MV-4-11 (cell line): ENCODE results near the gene GPATCH2.
A peak's percentile ranks its signal among the peaks of the same experiment; 100 is the strongest.
"Not testable (repeated sequence)": the region's sequence is repeated elsewhere in the genome, so short reads cannot be mapped to it uniquely, and the experiment has no call there.

Experiments
- DNase-seq: peaks from one replicate; lab custom pipeline; 2025; lab: John Stamatoyannopoulos, UW

The GPATCH2 gene

GRCh38 chr1:217443845-217444244, 187.0 kb downstream of the GPATCH2 start:
- no peak for DNase-seq

- no peak for DNase-seq
Observed at GRCh38 chr1:217437376-217437775, 193.5 kb downstream of the GPATCH2 start.

DNA sequence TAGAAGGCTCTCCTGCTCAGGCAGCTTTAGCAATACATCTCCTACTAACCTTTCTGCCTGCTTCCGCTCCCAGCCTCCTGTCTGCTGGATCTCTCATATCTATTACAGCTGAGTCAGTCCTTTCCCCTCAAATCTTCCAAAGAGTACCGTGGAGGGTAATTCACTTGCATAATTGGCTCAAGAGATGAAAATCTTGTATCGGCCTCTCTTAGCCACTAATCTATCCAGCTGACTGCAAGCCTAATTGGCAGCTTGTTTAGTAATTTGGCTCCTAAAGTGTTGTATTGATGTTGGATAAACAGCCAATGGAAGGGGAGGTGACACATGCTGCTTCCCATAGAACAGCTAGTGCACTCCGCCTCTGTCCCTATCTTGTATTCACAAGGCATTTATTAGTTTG, 195.7 kb downstream of the GPATCH2 start:
- no peak for DNase-seq

- no peak for DNase-seq
Observed at GRCh38 chr1:217433664-217434063, 197.2 kb downstream of the GPATCH2 start.

GRCh38 chr1:217432339-217432738, 198.6 kb downstream of the GPATCH2 start:
- no peak for DNase-seq

- DNase-seq = peak; percentile 2
Observed at GRCh38 chr1:217431395-217431794, 199.5 kb downstream of the GPATCH2 start.

DNA sequence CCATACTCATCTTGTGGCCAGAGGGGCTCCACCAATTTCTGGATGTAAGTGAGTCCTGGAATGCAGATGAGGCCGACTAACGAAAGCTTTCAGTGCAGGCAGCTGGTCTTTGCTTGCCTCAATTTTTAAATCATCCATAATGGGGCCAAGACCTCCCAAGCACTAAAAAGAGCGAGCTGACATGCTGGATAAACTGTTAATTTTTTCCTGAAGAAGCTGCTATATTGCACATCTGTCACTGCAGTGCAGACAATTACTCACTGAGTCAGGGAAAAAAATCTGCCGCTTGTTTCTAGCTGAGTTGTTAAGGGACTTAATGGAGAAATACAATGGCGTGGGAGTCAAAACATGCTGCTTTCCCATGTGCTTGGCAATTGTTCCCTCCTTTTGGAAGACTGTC, 205.5 kb downstream of the GPATCH2 start:
- DNase-seq = no peak

DNA sequence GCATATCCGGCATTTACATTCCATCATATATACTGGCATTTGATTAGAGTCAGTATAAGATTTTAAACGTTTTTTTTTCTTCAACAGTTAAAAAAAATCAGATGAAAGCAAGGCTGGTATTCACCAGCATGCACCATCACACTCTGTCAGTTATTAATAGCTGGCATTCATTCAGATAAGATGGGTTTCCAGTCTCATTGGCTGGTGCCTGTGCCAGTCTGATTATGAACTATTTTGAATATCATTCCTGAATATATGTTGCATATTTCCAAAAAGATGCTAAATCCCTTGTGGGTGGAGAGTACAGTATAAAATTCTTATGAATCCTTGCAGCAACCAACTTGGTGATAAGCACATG, 211.7 kb downstream of the GPATCH2 start:
- no peak for DNase-seq

DNA sequence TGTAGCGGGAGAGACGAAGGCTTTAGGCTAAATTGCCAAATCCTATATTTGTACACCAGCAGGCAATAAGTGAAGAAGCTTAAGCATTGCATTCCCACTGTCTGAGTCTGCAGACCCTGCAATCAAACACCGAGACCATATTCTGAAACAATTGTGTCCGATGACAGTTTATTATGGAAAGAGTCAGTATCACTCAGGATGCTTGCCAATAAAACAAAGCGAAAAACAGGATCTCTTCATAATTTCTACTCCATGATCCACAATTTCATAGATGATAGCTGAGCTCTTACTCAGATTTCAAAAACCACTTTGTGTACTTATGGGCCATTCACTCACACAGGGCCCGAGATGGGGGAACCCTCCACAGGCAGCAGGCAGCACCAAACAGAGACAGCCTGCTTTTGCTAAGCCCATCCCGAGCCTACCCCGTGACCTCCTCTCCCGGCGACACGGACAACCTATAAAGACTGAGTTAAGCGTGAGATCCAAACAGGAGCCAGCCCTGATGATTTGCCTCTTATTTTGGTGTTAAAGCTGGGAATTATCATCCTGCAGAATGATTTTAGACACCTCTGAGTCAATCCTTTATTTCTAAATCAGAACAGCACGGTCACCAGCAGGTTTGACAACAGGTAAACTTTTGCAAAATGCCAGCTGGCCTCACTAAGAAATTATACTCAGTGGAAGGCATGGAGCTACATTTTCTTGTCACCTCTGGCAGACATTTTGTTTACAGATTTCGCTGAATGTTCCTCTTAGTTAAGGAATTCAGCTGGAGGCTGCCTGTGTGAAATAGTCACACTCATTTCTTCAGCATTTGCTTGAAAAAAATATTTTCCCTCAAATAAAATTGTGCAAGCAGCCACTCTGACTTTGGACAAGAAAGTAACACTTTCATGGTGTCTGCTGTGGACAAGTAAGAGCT, 212.4 kb downstream of the GPATCH2 start:
- no peak for DNase-seq

DNA sequence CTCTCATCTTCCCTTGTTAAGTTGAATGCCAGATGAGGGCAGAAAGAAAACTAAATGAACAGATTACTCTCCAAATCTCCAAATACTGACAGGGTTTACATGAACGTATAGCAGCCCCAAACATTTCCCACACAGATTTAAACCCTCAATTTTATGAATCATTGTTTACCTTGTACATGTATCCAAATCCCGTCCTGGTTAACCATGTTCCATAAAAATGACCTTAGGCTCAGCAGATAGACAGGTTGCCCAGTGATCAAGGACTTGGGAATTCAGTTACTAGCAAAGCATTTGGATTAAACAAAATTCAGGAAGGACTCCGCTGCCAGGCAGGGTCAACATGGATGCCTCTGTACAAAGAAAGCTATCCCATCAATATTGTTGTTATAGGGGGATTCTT, 213.5 kb downstream of the GPATCH2 start:
- DNase-seq = no peak

DNA sequence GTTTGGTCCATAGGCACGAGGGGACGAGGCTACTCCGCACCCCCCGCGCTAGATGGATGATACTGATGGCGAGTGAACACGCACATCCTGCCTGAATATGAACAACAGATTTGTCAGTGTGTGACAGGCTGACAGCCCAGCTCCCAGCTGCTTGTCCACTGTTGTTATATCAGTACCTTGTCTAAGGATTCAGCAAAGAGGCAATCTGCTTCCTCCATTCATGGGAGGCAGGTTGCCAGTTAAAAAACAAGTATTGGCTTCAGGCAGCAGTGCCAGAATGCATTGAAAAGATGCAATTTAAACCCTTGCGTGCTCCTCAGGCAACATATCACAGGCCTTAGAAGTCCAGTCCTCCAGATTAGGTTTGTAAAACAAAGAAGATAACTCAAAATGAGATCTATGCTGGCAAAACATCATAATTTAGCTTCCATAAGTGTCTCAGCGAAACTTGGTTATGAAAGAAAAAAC, 223.3 kb downstream of the GPATCH2 start:
- no peak for DNase-seq

GRCh38 chr1:217403026-217403720, 227.7 kb downstream of the GPATCH2 start:
- DNase-seq = no peak

DNA sequence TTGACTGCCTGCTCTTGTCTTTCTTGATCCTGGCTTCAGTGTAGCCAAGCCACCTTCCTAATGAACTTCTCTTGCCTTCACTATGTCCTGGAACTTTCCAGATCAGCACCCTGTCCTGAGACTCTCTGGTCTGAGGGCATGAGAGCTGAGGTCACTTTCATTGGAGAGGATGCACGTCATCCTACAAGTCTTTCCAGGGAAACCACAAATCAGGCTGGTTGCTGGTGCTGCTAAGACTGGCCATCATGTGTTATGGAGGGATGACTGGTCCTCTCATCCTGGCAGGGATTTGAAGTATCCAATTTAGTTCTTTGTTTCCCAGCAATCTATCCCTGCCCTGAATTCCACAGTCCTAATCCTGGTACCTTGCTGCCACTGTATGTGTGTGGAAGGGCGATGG, 228.6 kb downstream of the GPATCH2 start:
- DNase-seq = no peak

DNA sequence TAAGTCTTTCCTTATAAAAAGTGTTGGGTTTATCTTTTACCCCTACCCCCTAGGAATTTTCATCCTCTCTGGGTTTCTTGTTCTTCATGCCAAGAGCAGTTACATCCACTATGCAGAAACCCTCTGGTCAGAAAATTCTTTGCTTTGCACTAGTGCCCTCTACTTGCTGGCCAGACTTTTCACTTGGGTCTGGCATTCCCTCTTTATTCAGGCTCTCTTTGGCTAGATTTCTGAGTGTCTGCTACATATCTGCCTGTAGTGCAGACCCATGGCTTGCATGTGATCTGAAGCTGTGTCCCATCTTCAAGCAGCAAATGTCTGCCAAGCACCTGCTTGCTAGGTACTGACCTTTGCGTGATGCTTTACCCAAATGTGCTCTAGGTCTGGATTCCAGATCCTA, 237.0 kb downstream of the GPATCH2 start:
- no peak for DNase-seq

- no peak for DNase-seq
Observed at GRCh38 chr1:217392441-217392840, 238.4 kb downstream of the GPATCH2 start.

DNA sequence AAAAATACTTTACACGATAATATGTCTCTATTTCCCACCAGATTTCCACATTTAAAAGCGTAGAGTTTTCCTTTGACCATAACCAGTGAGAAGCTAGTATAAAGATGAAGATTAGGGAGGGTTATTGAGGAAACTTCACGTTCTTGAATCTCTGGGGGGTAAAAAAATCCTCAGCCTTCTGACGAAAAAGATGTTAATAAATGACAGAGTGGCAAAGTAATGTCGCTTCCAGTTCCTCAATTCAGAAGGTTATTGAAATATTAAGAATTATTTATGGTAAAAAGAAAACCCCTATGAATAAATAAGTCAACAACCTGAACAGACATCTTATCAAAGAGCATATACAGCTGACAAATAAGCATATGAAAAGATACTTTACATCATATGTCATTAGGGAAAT, 241.0 kb downstream of the GPATCH2 start:
- DNase-seq = no peak

- no peak for DNase-seq
Observed at GRCh38 chr1:217388522-217389065, 242.3 kb downstream of the GPATCH2 start.

DNA sequence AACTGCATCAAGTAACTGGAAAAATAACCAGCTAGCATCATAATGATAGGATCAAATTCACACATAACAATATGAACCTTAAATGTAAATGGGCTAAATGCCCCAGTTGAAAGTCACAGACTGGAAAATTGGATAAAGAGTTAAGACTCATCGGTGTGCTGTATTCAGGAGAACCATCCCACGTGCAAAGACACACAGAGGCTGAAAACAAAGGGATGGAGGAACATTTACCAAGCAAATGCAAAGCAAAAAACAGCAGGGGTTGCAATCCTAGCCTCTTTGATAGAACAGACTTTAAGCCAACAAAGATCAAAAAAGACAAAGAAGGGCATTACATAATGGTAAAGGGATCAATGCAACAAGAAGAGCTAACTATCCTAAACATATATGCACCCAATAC, 249.1 kb downstream of the GPATCH2 start:
- not testable (repeated sequence) for DNase-seq

DNA sequence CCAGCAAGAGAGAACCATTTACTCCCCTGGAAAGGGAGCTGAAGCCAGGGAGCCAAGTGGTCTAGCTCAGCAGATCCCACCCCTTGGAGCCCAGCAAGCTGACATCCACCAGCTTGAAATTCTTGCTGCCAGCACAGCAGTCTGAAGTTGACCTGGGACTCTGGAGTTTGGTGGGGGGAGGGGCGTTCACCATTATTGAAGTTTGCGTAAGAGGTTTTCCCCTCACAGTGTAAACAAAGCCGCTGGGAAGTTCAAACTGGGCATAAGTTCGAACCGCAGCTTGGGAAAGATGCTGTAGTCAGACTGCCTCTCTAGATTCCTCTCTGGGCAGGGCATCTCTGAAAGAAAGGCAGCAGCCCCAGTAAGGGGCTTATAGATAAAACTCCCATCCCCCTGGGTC, 251.1 kb downstream of the GPATCH2 start:
- DNase-seq = not testable (repeated sequence)

- DNase-seq = no peak
Observed at GRCh38 chr1:217379336-217379735, 251.6 kb downstream of the GPATCH2 start.
